Activated naive CD4-positive, alpha-beta T cell treated with anti-CD3 and anti-CD28 coated beads, Interleukin-2, amount 50 U/mL, for 72 hours (primary cell): ENCODE measurements around the gene IL12B. TPM values are rescaled to one million over a fixed set of nuclear protein-coding genes. Genes with fewer than 3 reads are reported as not detected.
"Not testable (repeated sequence)": the region's sequence is repeated elsewhere in the genome, so short reads cannot be mapped to it uniquely, and the experiment has no call there.

Source experiments
- ATAC-seq, 2 donors: fragments of 150-1000 bp; cut with Tn5 transposase; 2 replicates each; pipeline ENCODE4 v1.10.0; 2021; ENCODE audit warnings: mild to moderate bottlenecking in 2 of 2, moderate library complexity in 2 of 2
- DNase-seq, 2 donors: peaks; one replicate each; pipeline ENCODE4 v3.0.0; 2021 to 2022; ENCODE audit warnings: low spot score in 2 of 2
- H3K27ac Mint-ChIP-seq, 2 donors: one replicate each; pipeline ENCODE4 v1.8.0; 2022; ENCODE audit warnings: mild to moderate bottlenecking in 2 of 2, mixed read lengths in 2 of 2
- H3K36me3 Mint-ChIP-seq, 2 donors: one replicate each; pipeline ENCODE4 v1.8.0; 2022; ENCODE audit warnings: mixed read lengths in 2 of 2
- H3K9me3 Mint-ChIP-seq, 2 donors: one replicate each; pipeline ENCODE4 v1.8.0; 2022; ENCODE audit warnings: mixed read lengths in 2 of 2
- total RNA-seq, 2 donors: library from RNA; stranded (reverse); gene quantifications; one replicate each; pipeline ENCODE4 v1.2.3, GENCODE V29; 2022

Gene IL12B
- total RNA-seq = under 1 TPM in 1 of 2 donors, not detected in 1; 0.08 TPM

- no peaks in the 10 kb centered on the region for H3K36me3 Mint-ChIP-seq
- ATAC-seq = no peak
- peak within 1 kb of the TSS in 1 of 2 donors; percentile 71 for H3K27ac Mint-ChIP-seq
- no peaks in the 10 kb centered on the region for H3K9me3 Mint-ChIP-seq
- no peak for DNase-seq
These were observed at the start of gene IL12B for GRCh38 chr5:159330131-159330800. Gene IL12B, minus strand, starts transcription at chr5:159330487. Its CDS starts 3,705 bp downstream, at chr5:159326782.

GRCh38 chr5:159377653-159378052 lies 47.4 kb upstream of the IL12B start:
- no peak overlapping the region for H3K27ac Mint-ChIP-seq
- DNase-seq = no peak

GRCh38 chr5:159367866-159368265 lies 37.6 kb upstream of the IL12B start:
- DNase-seq, H3K9me3 Mint-ChIP-seq, ATAC-seq, H3K36me3 Mint-ChIP-seq, H3K27ac Mint-ChIP-seq: not testable (repeated sequence)

More at GRCh38 chr5:159377653-159378052, 47.4 kb upstream of the IL12B start:
- H3K36me3 Mint-ChIP-seq = peaks cover 30 to 44% of the 10 kb centered on the region in 2 donors
- ATAC-seq = no peak
- peaks cover 24 to 44% of the 10 kb centered on the region in 2 donors for H3K9me3 Mint-ChIP-seq

- DNase-seq, H3K9me3 Mint-ChIP-seq, H3K27ac Mint-ChIP-seq, H3K36me3 Mint-ChIP-seq, ATAC-seq: not testable (repeated sequence)
These were observed 36.5 kb upstream of the IL12B start for GRCh38 chr5:159366776-159367175.

- peaks cover 0 to 6% of the 10 kb centered on the region in 2 donors for H3K36me3 Mint-ChIP-seq
- peaks cover 0 to 4% of the 10 kb centered on the region in 2 donors for H3K9me3 Mint-ChIP-seq
- no peak for ATAC-seq
- no peak for DNase-seq
- no peak overlapping the region for H3K27ac Mint-ChIP-seq
These were observed 31.9 kb upstream of the IL12B start for GRCh38 chr5:159362220-159362619.

GRCh38 chr5:159359871-159360270 lies 29.6 kb upstream of the IL12B start:
- H3K9me3 Mint-ChIP-seq, H3K27ac Mint-ChIP-seq, DNase-seq, ATAC-seq, H3K36me3 Mint-ChIP-seq: not testable (repeated sequence)

GRCh38 chr5:159359408-159359807 lies 29.1 kb upstream of the IL12B start:
- no peak for ATAC-seq
- no peaks in the 10 kb centered on the region for H3K9me3 Mint-ChIP-seq
- no peak overlapping the region for H3K27ac Mint-ChIP-seq

GRCh38 chr5:159353661-159354252 lies 23.5 kb upstream of the IL12B start:
- ATAC-seq (no peak), DNase-seq (no peak)
- Mint-ChIP-seq H3K9me3 (no peaks in the 10 kb centered on the region), H3K36me3 (no peaks in the 10 kb centered on the region), H3K27ac (no peak overlapping the region)

More at GRCh38 chr5:159359408-159359807, 29.1 kb upstream of the IL12B start:
- H3K36me3 Mint-ChIP-seq = no peaks in the 10 kb centered on the region
- DNase-seq = no peak

- ATAC-seq, H3K27ac Mint-ChIP-seq, DNase-seq, H3K9me3 Mint-ChIP-seq, H3K36me3 Mint-ChIP-seq: not testable (repeated sequence)
These were observed 20.4 kb upstream of the IL12B start for GRCh38 chr5:159350644-159351043.

GRCh38 chr5:159350216-159350615 lies 19.9 kb upstream of the IL12B start:
- H3K36me3 Mint-ChIP-seq, DNase-seq, H3K27ac Mint-ChIP-seq, ATAC-seq, H3K9me3 Mint-ChIP-seq: not testable (repeated sequence)

- Mint-ChIP-seq H3K27ac (no peak overlapping the region), H3K9me3 (peaks cover 0 to 7% of the 10 kb centered on the region in 2 donors), H3K36me3 (peaks cover 0 to 15% of the 10 kb centered on the region in 2 donors)
- DNase-seq (no peak), ATAC-seq (no peak)
These were observed 15.6 kb upstream of the IL12B start for GRCh38 chr5:159345861-159346260.

GRCh38 chr5:159345336-159345735 lies 15.0 kb upstream of the IL12B start:
- ATAC-seq (no peak), DNase-seq (no peak)
- no peak overlapping the region for H3K27ac Mint-ChIP-seq

GRCh38 chr5:159343295-159344094 lies 13.2 kb upstream of the IL12B start:
- ATAC-seq = no peak
- peaks cover 0 to 15% of the 10 kb centered on the region in 2 donors for H3K36me3 Mint-ChIP-seq

More at GRCh38 chr5:159345336-159345735, 15.0 kb upstream of the IL12B start:
- Mint-ChIP-seq H3K9me3 (peaks cover 0 to 7% of the 10 kb centered on the region in 2 donors), H3K36me3 (peaks cover 0 to 15% of the 10 kb centered on the region in 2 donors)

GRCh38 chr5:159342840-159343239 lies 12.6 kb upstream of the IL12B start:
- DNase-seq (no peak), ATAC-seq (no peak)
- peaks cover 0 to 7% of the 10 kb centered on the region in 2 donors for H3K9me3 Mint-ChIP-seq
- H3K36me3 Mint-ChIP-seq = peaks cover 0 to 15% of the 10 kb centered on the region in 2 donors
- H3K27ac Mint-ChIP-seq = no peak overlapping the region

More at GRCh38 chr5:159343295-159344094, 13.2 kb upstream of the IL12B start:
- H3K27ac Mint-ChIP-seq = no peak overlapping the region
- peaks cover 0 to 7% of the 10 kb centered on the region in 2 donors for H3K9me3 Mint-ChIP-seq
- DNase-seq = no peak

GRCh38 chr5:159341906-159342310 lies 11.6 kb upstream of the IL12B start:
- Mint-ChIP-seq H3K27ac (no peak overlapping the region), H3K9me3 (peaks cover 0 to 7% of the 10 kb centered on the region in 2 donors), H3K36me3 (peaks cover 0 to 15% of the 10 kb centered on the region in 2 donors)
- no peak for ATAC-seq
- DNase-seq = no peak

- Mint-ChIP-seq H3K36me3 (peaks cover 0 to 15% of the 10 kb centered on the region in 2 donors), H3K9me3 (peaks cover 0 to 7% of the 10 kb centered on the region in 2 donors), H3K27ac (no peak overlapping the region)
- DNase-seq (no peak), ATAC-seq (no peak)
These were observed 10.9 kb upstream of the IL12B start for GRCh38 chr5:159341145-159341544.

- H3K9me3 Mint-ChIP-seq = peaks cover 0 to 7% of the 10 kb centered on the region in 2 donors
- no peak for DNase-seq
- ATAC-seq = peak in 1 of 2 donors; percentile 8
- no peak overlapping the region for H3K27ac Mint-ChIP-seq
- H3K36me3 Mint-ChIP-seq = peaks cover 0 to 15% of the 10 kb centered on the region in 2 donors
These were observed 10.2 kb upstream of the IL12B start for GRCh38 chr5:159340511-159340910.
